H1 (cell line): Measurements from ENCODE around the gene MKI67. TPM values are rescaled to one million over a fixed set of nuclear protein-coding genes. Genes with fewer than 3 reads are reported as not detected.

Experiments used
- CTCF ChIA-PET: fragments of 300-600 bp; sonication (Branson Sonifier 250); formaldehyde crosslinking; loops from one replicate; lab custom pipeline; 2021; ENCODE audit not compliant: partially characterized antibody; lab: Charles Lee
- POLR2A ChIA-PET: fragments of 300-600 bp; sonication (Branson Sonifier 250); formaldehyde crosslinking; loops from one replicate; lab custom pipeline; 2021; ENCODE audit warnings: inconsistent platforms; ENCODE audit not compliant: partially characterized antibody; lab: Charles Lee
- DNase-seq, 2 experiments: peaks; one replicate each; pipeline versions ENCODE4 v3.0.0 to v3.0.0-alpha.2; 2010 to 2022; ENCODE audit warnings: low spot score in 2 of 2, low read depth in 1 of 2, mixed read lengths in 1 of 2
- FAIRE-seq: peaks from 2 replicates; lab custom pipeline; 2011; peaks lifted over from hg19 to GRCh38; lab: Jason Lieb, UNC
- H2AFZ ChIP-seq: 2 replicates; pipeline ENCODE4 v1.8.1; 2012; ENCODE audit warnings: low read length, inconsistent platforms
- H2AK5ac ChIP-seq: 2 replicates; pipeline ENCODE4 v1.6.1; 2013; ENCODE audit warnings: low read depth, low read length
- H2BK120ac ChIP-seq: replicated peaks from 2 replicates; pipeline ENCODE3; 2013; ENCODE audit warnings: low read depth, low read length, inconsistent platforms
- H2BK12ac ChIP-seq: 2 replicates; pipeline ENCODE4 v1.6.1; 2013; ENCODE audit warnings: low read depth, low read length
- H2BK15ac ChIP-seq: 2 replicates; pipeline ENCODE4 v1.6.1; 2013; ENCODE audit warnings: low read length
- H2BK20ac ChIP-seq: 2 replicates; pipeline ENCODE4 v1.6.1; 2013; ENCODE audit warnings: low read length
- H2BK5ac ChIP-seq: 2 replicates; pipeline ENCODE4 v1.6.1; 2013; ENCODE audit warnings: low read depth, low read length
- H3K14ac ChIP-seq: 2 replicates; pipeline ENCODE4 v1.6.1; 2013; ENCODE audit warnings: inconsistent platforms; ENCODE audit not compliant: insufficient read length
- H3K18ac ChIP-seq: 2 replicates; pipeline ENCODE4 v1.6.1; 2013; ENCODE audit warnings: low read length; ENCODE audit errors: extremely low read depth
- H3K23ac ChIP-seq: 2 replicates; pipeline ENCODE4 v1.6.1; 2013; ENCODE audit warnings: inconsistent platforms; ENCODE audit not compliant: insufficient read length
- H3K23me2 ChIP-seq: 2 replicates; pipeline ENCODE4 v1.6.1; 2013; ENCODE audit warnings: low read depth, low read length
- H3K27ac ChIP-seq: 2 replicates; pipeline ENCODE4 v1.6.1; 2011; ENCODE audit warnings: low read depth, low read length, inconsistent platforms
- H3K27me3 ChIP-seq, 4 experiments: replicated peaks in 1 of 4; 1 replicate in 1 of 4; 2 replicates in 3 of 4; pipeline versions ENCODE4 v1.6.1 to v1.8.1; 2011 to 2013; ENCODE audit warnings: low read length in 3 of 4, mild to moderate bottlenecking in 3 of 4, inconsistent platforms in 2 of 4, mixed read lengths in 2 of 4, moderate library complexity in 1 of 4; ENCODE audit not compliant: control insufficient read depth in 3 of 4, insufficient read depth in 3 of 4; ENCODE audit errors: extremely low read depth in 1 of 4
- H3K36me3 ChIP-seq, 4 experiments: 2 replicates each; pipeline versions ENCODE4 v1.6.1 to v1.8.1; 2011 to 2013; ENCODE audit warnings: mild to moderate bottlenecking in 4 of 4, low read length in 3 of 4, moderate library complexity in 2 of 4, control low read depth in 1 of 4, inconsistent platforms in 1 of 4; ENCODE audit not compliant: insufficient read depth in 4 of 4, control insufficient read depth in 2 of 4
- H3K4ac ChIP-seq: replicated peaks from 2 replicates; pipeline ENCODE3; 2013; ENCODE audit warnings: low read length, low read depth, mixed read lengths, inconsistent platforms; ENCODE audit not compliant: insufficient read length
- H3K4me1 ChIP-seq, 4 experiments: replicated peaks in 1 of 4; 1 replicate in 1 of 4; 2 replicates in 3 of 4; pipeline versions ENCODE4 v1.6.1 to v1.8.1; 2011 to 2013; ENCODE audit warnings: low read length in 3 of 4, inconsistent platforms in 2 of 4, mixed read lengths in 1 of 4; ENCODE audit not compliant: insufficient read depth in 4 of 4, control insufficient read depth in 3 of 4
- H3K4me2 ChIP-seq, 2 experiments: 2 replicates each; pipeline versions ENCODE4 v1.6.1 to v1.8.1; 2011 to 2013; ENCODE audit warnings: low read depth in 2 of 2, low read length in 2 of 2, control low read depth in 1 of 2, inconsistent platforms in 1 of 2, mild to moderate bottlenecking in 1 of 2; ENCODE audit not compliant: insufficient read depth in 1 of 2
- H3K4me3 ChIP-seq, 4 experiments: fragments of 200-600, 300-600 bp in 1 of 4; sonication (generic), shearing (Covaris generic), sonication (Bioruptor Twin) in 1 of 4; 2 replicates each; pipeline versions ENCODE4 v1.5.1 to v1.8.1; 2011 to 2016; ENCODE audit warnings: low read length in 4 of 4, low read depth in 3 of 4, control low read depth in 2 of 4, inconsistent platforms in 2 of 4, mild to moderate bottlenecking in 2 of 4, mixed read lengths in 1 of 4, moderate library complexity in 1 of 4; ENCODE audit not compliant: insufficient read depth in 2 of 4; ENCODE audit errors: extremely low read depth in 1 of 4
- H3K56ac ChIP-seq: replicated peaks from 2 replicates; pipeline ENCODE3; 2013; ENCODE audit warnings: low read depth, mild to moderate bottlenecking, mixed read lengths, low read length, inconsistent platforms; ENCODE audit not compliant: insufficient read length
- H3K79me1 ChIP-seq: 2 replicates; pipeline ENCODE4 v1.6.1; 2013; ENCODE audit warnings: low read depth, low read length, control low read depth
- H3K79me2 ChIP-seq, 2 experiments: 2 replicates each; pipeline versions ENCODE4 v1.6.1 to v1.8.1; 2012 to 2013; ENCODE audit warnings: low read length in 2 of 2, mild to moderate bottlenecking in 2 of 2, inconsistent platforms in 1 of 2; ENCODE audit not compliant: insufficient read depth in 2 of 2, control insufficient read depth in 1 of 2
- H3K9ac ChIP-seq, 4 experiments: replicated peaks in 1 of 4; 1 replicate in 1 of 4; 2 replicates in 3 of 4; pipeline versions ENCODE4 v1.6.1 to v1.8.1; 2011 to 2013; ENCODE audit warnings: low read depth in 3 of 4, low read length in 3 of 4, control low read depth in 2 of 4, mild to moderate bottlenecking in 2 of 4, moderate library complexity in 2 of 4, inconsistent platforms in 1 of 4; ENCODE audit errors: extremely low read depth in 1 of 4
- H3K9me3 ChIP-seq, 2 experiments: 2 replicates each; pipeline versions ENCODE4 v1.6.1 to v1.8.1; 2012 to 2013; ENCODE audit warnings: mild to moderate bottlenecking in 2 of 2, moderate library complexity in 2 of 2, control low read depth in 1 of 2, inconsistent platforms in 1 of 2, low read depth in 1 of 2, low read length in 1 of 2, mixed read lengths in 1 of 2; ENCODE audit not compliant: insufficient read depth in 2 of 2
- H4K20me1 ChIP-seq, 2 experiments: replicated peaks in 1 of 2; 2 replicates each; pipeline versions ENCODE3 to v1.8.1; 2011 to 2013; ENCODE audit warnings: inconsistent platforms in 2 of 2, low read length in 2 of 2, mild to moderate bottlenecking in 1 of 2; ENCODE audit not compliant: insufficient read depth in 2 of 2, control insufficient read depth in 1 of 2
- H4K5ac ChIP-seq: 2 replicates; pipeline ENCODE4 v1.6.1; 2013; ENCODE audit warnings: low read length, low read depth, mixed read lengths, inconsistent platforms; ENCODE audit not compliant: insufficient read length
- H4K8ac ChIP-seq: 2 replicates; pipeline ENCODE4 v1.8.0; 2013; ENCODE audit warnings: mild to moderate bottlenecking, moderate library complexity, low read length, inconsistent platforms; ENCODE audit not compliant: insufficient read depth; ENCODE audit errors: extremely low read depth
- H4K91ac ChIP-seq: replicated peaks from 2 replicates; pipeline ENCODE3; 2013; ENCODE audit warnings: low read length, mixed read lengths, inconsistent platforms; ENCODE audit not compliant: insufficient read length
- BRCA1 ChIP-seq: IDR thresholded peaks from 2 replicates; pipeline ENCODE4 v1.6.1; 2012; ENCODE audit warnings: low read depth, low read length, improper control_type of control experiment
- POLR2AphosphoS5 ChIP-seq: IDR thresholded peaks from 2 replicates; pipeline ENCODE4 v1.6.1; 2011; ENCODE audit warnings: low read depth, low read length
- TCF12 ChIP-seq: IDR thresholded peaks from 2 replicates; pipeline ENCODE4 v1.6.1; 2011; ENCODE audit warnings: low read depth, mild to moderate bottlenecking, low read length
- WGBS, 2 experiments: shearing (Covaris generic) in 1 of 2; methylation state at CpG; one replicate each; pipeline versions ENCODE4 v1.1.6 to v1.1.7; 2013 to 2015; ENCODE audit warnings: low lambda C conversion rate in 2 of 2, mixed read lengths in 2 of 2, inconsistent platforms in 1 of 2, low coverage in 1 of 2, missing lambda C conversion rate in 1 of 2; ENCODE audit not compliant: insufficient replicate concordance in 2 of 2, insufficient coverage in 1 of 2, insufficient read length in 1 of 2; ENCODE audit errors: extremely low coverage in 1 of 2, missing lambda C conversion rate in 1 of 2; 5-methylcytosine and 5-hydroxymethylcytosine counted together
- polyA plus RNA-seq, 7 experiments: library from polyadenylated mRNA; depleted of rRNA in 3 of 7; stranded (reverse) in 5 of 7; unstranded in 2 of 7; fragments of >200 nt in 5 of 7; fragments of 200-250 nt in 2 of 7; gene quantifications; 1 replicate in 5 of 7; 2 replicates in 1 of 7; 4 replicates in 1 of 7; pipeline versions ENCODE4 v1.2.1 to v1.2.3, GENCODE V29; 2011 to 2013; ENCODE audit warnings: missing spikeins in 2 of 7, mixed read lengths in 2 of 7
- total RNA-seq: library from RNA; stranded (reverse); fragmentation: NEBNext Ultra II Directional; extraction: Animal tissue kit (Norgen Biotek cat#: 25700); gene quantifications from 2 replicates; pipeline ENCODE4 v1.2.1, GENCODE V29; 2021

Gene MKI67
- total and polyA plus RNA-seq, 2 of the 8 experiments (the other 6 are each of a cell fraction or from before 2014, with no cell fraction given): 15.8 to 85.1 TPM

GRCh38 chr10:128161031-128161430, 34.8 kb upstream of the MKI67 start:
- H3K56ac ChIP-seq: no peak overlapping the region
- H3K9ac ChIP-seq: no peak overlapping the region
- no peak overlapping the region for H4K5ac ChIP-seq
- no peak overlapping the region for H2BK15ac ChIP-seq
- no peak overlapping the region for H3K27ac ChIP-seq
- H3K4ac ChIP-seq: no peak overlapping the region
- no peak overlapping the region for H3K4me2 ChIP-seq
- TF ChIP-seq TCF12: no peak
- no peak for TF ChIP-seq BRCA1
- TF ChIP-seq POLR2AphosphoS5: no peak
- TF ChIP-seq, all 59 proteins: peak for 0
- Histone ChIP-seq H3K79me1 (no peaks in the 10 kb centered on the region), H3K23ac (no peak overlapping the region), H3K4me3 (no peak overlapping the region), H4K8ac (no peak overlapping the region), H3K9me3 (no peaks in the 10 kb centered on the region), H3K14ac (no peak overlapping the region), H2AFZ (no peak overlapping the region), H2BK12ac (no peak overlapping the region), H3K36me3 (no peaks in the 10 kb centered on the region), H3K23me2 (no peaks in the 10 kb centered on the region), H4K20me1 (no peaks in the 10 kb centered on the region), H3K4me1 (peaks cover 0 to 3% (median 1%) of the 10 kb centered on the region in 4 experiments; a peak in 1 of 7 replicates), H3K79me2 (no peaks in the 10 kb centered on the region), H2BK20ac (no peak overlapping the region), H3K18ac (no peak overlapping the region), H3K27me3 (no peaks in the 10 kb centered on the region; a peak in 2 of 7 replicates), H2BK5ac (no peak overlapping the region), H2BK120ac (no peak overlapping the region), H2AK5ac (no peak overlapping the region), H4K91ac (no peak overlapping the region)
- ChIA-PET CTCF (interaction anchor here (0.6 to 1.8 kb wide), 4 partner anchors 8 to 102 kb away, joined by 3 to 7 read pairs (median 4); no protein-coding TSS in a partner anchor), POLR2A (no interaction called here)
- FAIRE-seq (no peak), DNase-seq (no peak)
- WGBS, 2 experiments: 83% methylated on average over 7 of the region's 7 CpGs; no CpG with 5 or more reads in 1 of the 2 experiments
